Measurements from ENCODE around the gene TOP1. TPM values are rescaled to one million over a fixed set of nuclear protein-coding genes. Genes with fewer than 3 reads are reported as not detected.

Gene TOP1
- total RNA-seq, 2 donors from 2014 or later = 80.6 to 85.5 TPM

- no peaks in the 10 kb centered on the region for H3K9me3 ChIP-seq
- H3K36me3 ChIP-seq = no peaks in the 10 kb centered on the region
- H3K4me1 ChIP-seq = no peaks in the 10 kb centered on the region
- H3K27ac ChIP-seq = no peak overlapping the region
- H3K4me3 ChIP-seq = no peak overlapping the region
- no peaks in the 10 kb centered on the region for H3K27me3 ChIP-seq
- H3K9ac ChIP-seq (ENCODE audit: low read depth in 2 of 2, low read length in 2 of 2) = no peak overlapping the region
- intact Hi-C loops (cut with DNase I) = no loop called here
- DNase-seq = no peak
- no peak for TF ChIP-seq CTCF (IDR thresholded peaks at IDR 0.05)
Measured at GRCh38 chr20:40992349-40993113, 36.1 kb upstream of the TOP1 start.

- no peak overlapping the region for H3K27ac ChIP-seq
Measured at GRCh38 chr20:40993794-40994540, 34.7 kb upstream of the TOP1 start.

GRCh38 chr20:40996326-40996725 is 32.3 kb upstream of the TOP1 start:
- no peaks in the 10 kb centered on the region for H3K27me3 ChIP-seq
- no peak for TF ChIP-seq CTCF (IDR thresholded peaks at IDR 0.05)
- no peak overlapping the region for H3K9ac ChIP-seq (ENCODE audit: low read depth in 2 of 2, low read length in 2 of 2)
- H3K36me3 ChIP-seq = no peaks in the 10 kb centered on the region
- no peaks in the 10 kb centered on the region for H3K9me3 ChIP-seq
- H3K4me1 ChIP-seq = no peaks in the 10 kb centered on the region
- H3K27ac ChIP-seq = no peak overlapping the region
- H3K4me3 ChIP-seq = no peak overlapping the region
- intact Hi-C loops (cut with DNase I) = no loop called here
- no peak for DNase-seq

More at GRCh38 chr20:40993794-40994540, 34.7 kb upstream of the TOP1 start:
- no peaks in the 10 kb centered on the region for H3K4me1 ChIP-seq
- no peaks in the 10 kb centered on the region for H3K9me3 ChIP-seq
- H3K9ac ChIP-seq (ENCODE audit: low read depth in 2 of 2, low read length in 2 of 2) = no peak overlapping the region
- TF ChIP-seq CTCF (IDR thresholded peaks at IDR 0.05) = no peak
- no peaks in the 10 kb centered on the region for H3K27me3 ChIP-seq
- no peak overlapping the region for H3K4me3 ChIP-seq
- intact Hi-C loops (cut with DNase I) = no loop called here
- no peak for DNase-seq
- no peaks in the 10 kb centered on the region for H3K36me3 ChIP-seq

- H3K4me3 ChIP-seq = no peak overlapping the region
- no peaks in the 10 kb centered on the region for H3K9me3 ChIP-seq
- intact Hi-C loops (cut with DNase I) = no loop called here
- H3K36me3 ChIP-seq = no peaks in the 10 kb centered on the region
- no peak for DNase-seq
- H3K27ac ChIP-seq = no peak overlapping the region
- H3K4me1 ChIP-seq = no peaks in the 10 kb centered on the region
- H3K9ac ChIP-seq (ENCODE audit: low read depth in 2 of 2, low read length in 2 of 2) = no peak overlapping the region
- TF ChIP-seq CTCF (IDR thresholded peaks at IDR 0.05) = no peak
- no peaks in the 10 kb centered on the region for H3K27me3 ChIP-seq
Measured at GRCh38 chr20:40997116-40997515, 31.5 kb upstream of the TOP1 start.

GRCh38 chr20:40999841-41000240 is 28.8 kb upstream of the TOP1 start:
- H3K4me3 ChIP-seq = no peak overlapping the region
- intact Hi-C loops (cut with DNase I) = no loop called here
- no peak for DNase-seq
- H3K9me3 ChIP-seq = no peaks in the 10 kb centered on the region
- no peak for TF ChIP-seq CTCF (IDR thresholded peaks at IDR 0.05)
- no peaks in the 10 kb centered on the region for H3K27me3 ChIP-seq
- peaks cover 4% of the 10 kb centered on the region for H3K4me1 ChIP-seq
- no peak overlapping the region for H3K9ac ChIP-seq (ENCODE audit: low read depth in 2 of 2, low read length in 2 of 2)
- H3K36me3 ChIP-seq = no peaks in the 10 kb centered on the region
- H3K27ac ChIP-seq = no peak overlapping the region

All from colonic mucosa (tissue), 4 donors.